G401 (cell line): Measurements from ENCODE around the gene RBPJ. TPM values are rescaled to one million over a fixed set of nuclear protein-coding genes. Genes with fewer than 3 reads are reported as not detected.
A peak's percentile ranks its signal among the peaks of the same experiment; 100 is the strongest.
"Not testable (repeated sequence)": the region's sequence is repeated elsewhere in the genome, so short reads cannot be mapped to it uniquely, and the experiment has no call there.

Source experiments
- DNase-seq: peaks from one replicate; pipeline ENCODE4 v3.0.0-alpha.2; 2015; ENCODE audit warnings: low spot score
- in situ Hi-C: cut with HindIII; loops from 2 replicates; pipeline ENCODE4 v1.10.0; 2016; ENCODE audit warnings: low sequenced_read_pairs, mixed read lengths
- total RNA-seq: library from RNA; depleted of rRNA; stranded (reverse); fragments of >200 nt; shearing (Covaris generic); gene quantifications from 2 replicates; pipeline ENCODE4 v1.2.3, GENCODE V29; 2014

RBPJ gene
- total RNA-seq, 1 experiment from 2014 or later = 336 TPM

GRCh38 chr4:26300314-26301307, 20.2 kb upstream of the RBPJ start:
- DNase-seq = peak; percentile 63
- in situ Hi-C loops = no loop called here

- in situ Hi-C loops = no loop called here
Measured at GRCh38 chr4:26302031-26302899, 18.5 kb upstream of the RBPJ start.

GRCh38 chr4:26303008-26303407, 17.8 kb upstream of the RBPJ start:
- DNase-seq = no peak
- in situ Hi-C loops = no loop called here

More at GRCh38 chr4:26302031-26302899, 18.5 kb upstream of the RBPJ start:
- DNase-seq = no peak

- DNase-seq = no peak
- in situ Hi-C loops = no loop called here
Measured at GRCh38 chr4:26307037-26307800, 13.6 kb upstream of the RBPJ start.

- DNase-seq = no peak
- in situ Hi-C loops = no loop called here
Measured at GRCh38 chr4:26308568-26308967, 12.2 kb upstream of the RBPJ start.

- in situ Hi-C loops = no loop called here
- no peak for DNase-seq
Measured at GRCh38 chr4:26310264-26310663, 10.6 kb upstream of the RBPJ start.

GRCh38 chr4:26311633-26312032, 9.2 kb upstream of the RBPJ start:
- in situ Hi-C loops = no loop called here
- DNase-seq = no peak

GRCh38 chr4:26315316-26315932, 5.4 kb upstream of the RBPJ start:
- DNase-seq, in situ Hi-C loops: not testable (repeated sequence)

GRCh38 chr4:26317766-26318165, 3.0 kb upstream of the RBPJ start:
- DNase-seq = no peak
- in situ Hi-C loops = no loop called here

- in situ Hi-C loops = no loop called here
- DNase-seq = peak; percentile 99
Measured at GRCh38 chr4:26319467-26319948, 1.3 kb upstream of the RBPJ start.

GRCh38 chr4:26319949-26320537, 771 bp upstream of the RBPJ start:
- DNase-seq = no peak
- in situ Hi-C loops = no loop called here

GRCh38 chr4:26321373-26322221, 783 bp downstream of the RBPJ start:
- peak; percentile 39 for DNase-seq
- in situ Hi-C loops = no loop called here

GRCh38 chr4:26322346-26322745, 1.5 kb downstream of the RBPJ start:
- no peak for DNase-seq
- in situ Hi-C loops = no loop called here

GRCh38 chr4:26323821-26324220, 3.0 kb downstream of the RBPJ start:
- in situ Hi-C loops = no loop called here
- DNase-seq = no peak

GRCh38 chr4:26325191-26325590, 4.4 kb downstream of the RBPJ start:
- DNase-seq = peak; percentile 32
- in situ Hi-C loops = no loop called here

- DNase-seq = no peak
- in situ Hi-C loops = no loop called here
Measured at GRCh38 chr4:26326791-26327190, 6.0 kb downstream of the RBPJ start.

- in situ Hi-C loops = no loop called here
- DNase-seq = peak; percentile 86
Measured at GRCh38 chr4:26330186-26330787, 9.5 kb downstream of the RBPJ start.
